SK-N-SH treated with all-trans-retinoic acid at 6 μM for 48 hours (cell line): ENCODE data around the gene FRA10AC1.

ENCODE experiments used
- ATAC-seq: fragments of 200-7000 bp; cut with Tn5 transposase; 3 replicates; pipeline ENCODE4 v1.9.1; 2020; ENCODE audit warnings: mild to moderate bottlenecking, moderate library complexity
- ARNTL ChIP-seq: fragments of 450-650 bp; formaldehyde crosslinking; IDR thresholded peaks from 2 replicates; pipeline ENCODE4 v1.5.0; 2020; ENCODE audit warnings: low read depth, mild to moderate bottlenecking, moderate library complexity, borderline replicate concordance
- BACH2 ChIP-seq: fragments of 250-450 bp; sonication (Bioruptor Pico); IDR thresholded peaks from 2 replicates; pipeline ENCODE4 v1.9.0; 2021; ENCODE audit warnings: mild to moderate bottlenecking, borderline replicate concordance
- CREB5 ChIP-seq: fragments of 250-450 bp; sonication (Bioruptor Pico); IDR thresholded peaks from 2 replicates; pipeline ENCODE4 v1.5.1; 2020; ENCODE audit warnings: low read depth, mild to moderate bottlenecking, moderate library complexity
- CSDC2 ChIP-seq: fragments of 250-450 bp; sonication (Bioruptor Pico); IDR thresholded peaks from 2 replicates; pipeline ENCODE4 v1.5.0; 2020; ENCODE audit warnings: mild to moderate bottlenecking, moderate library complexity
- CSRNP3 ChIP-seq: fragments of 250-450 bp; sonication (Bioruptor Pico); IDR thresholded peaks from 2 replicates; pipeline ENCODE4 v1.5.1; 2021; ENCODE audit warnings: mild to moderate bottlenecking, moderate library complexity
- ESRRG ChIP-seq: fragments of 250-450 bp; sonication (Bioruptor Pico); IDR thresholded peaks from 2 replicates; pipeline ENCODE4 v1.6.1; 2021; ENCODE audit warnings: mild to moderate bottlenecking
- GLIS3 ChIP-seq: fragments of 250-450 bp; sonication (Bioruptor Pico); IDR thresholded peaks from 2 replicates; pipeline ENCODE4 v1.5.0; 2020; ENCODE audit warnings: mild to moderate bottlenecking, moderate library complexity
- ISL1 ChIP-seq: fragments of 250-450 bp; sonication (Bioruptor Pico); IDR thresholded peaks from 2 replicates; pipeline ENCODE4 v2.1.2; 2022; ENCODE audit warnings: mild to moderate bottlenecking, moderate library complexity
- POU6F1 ChIP-seq: fragments of 250-450 bp; sonication (Bioruptor Pico); IDR thresholded peaks from 2 replicates; pipeline ENCODE4 v1.8.0; 2021; ENCODE audit warnings: low read depth, mild to moderate bottlenecking, moderate library complexity, borderline replicate concordance
- PPARA ChIP-seq: fragments of 250-450 bp; sonication (Bioruptor Pico); IDR thresholded peaks from 2 replicates; pipeline ENCODE4 v1.5.0; 2020; ENCODE audit warnings: mild to moderate bottlenecking, borderline replicate concordance
- RARB ChIP-seq: fragments of 250-450 bp; sonication (Bioruptor Pico); IDR thresholded peaks from 2 replicates; pipeline ENCODE4 v1.8.0; 2021; ENCODE audit warnings: mild to moderate bottlenecking, moderate library complexity
- SNAI2 ChIP-seq: fragments of 250-450 bp; sonication (Bioruptor Pico); IDR thresholded peaks from 2 replicates; pipeline ENCODE4 v1.5.0; 2020; ENCODE audit warnings: mild to moderate bottlenecking, moderate library complexity
- TCF4 ChIP-seq: fragments of 250-450 bp; sonication (Bioruptor Pico); IDR thresholded peaks from 2 replicates; pipeline ENCODE4 v1.8.0; 2021; ENCODE audit warnings: mild to moderate bottlenecking, moderate library complexity, borderline replicate concordance
- TOX ChIP-seq: fragments of 250-450 bp; sonication (Bioruptor Pico); IDR thresholded peaks from 2 replicates; pipeline ENCODE4 v1.8.0; 2021; ENCODE audit warnings: mild to moderate bottlenecking, moderate library complexity, borderline replicate concordance
- ZC3H10 ChIP-seq: fragments of 250-450 bp; sonication (Bioruptor Pico); IDR thresholded peaks from 2 replicates; pipeline ENCODE4 v1.5.1; 2021; ENCODE audit warnings: mild to moderate bottlenecking, moderate library complexity
- ZFP3 ChIP-seq: fragments of 250-450 bp; sonication (Bioruptor Pico); IDR thresholded peaks from 2 replicates; pipeline ENCODE4 v1.5.0; 2020; ENCODE audit warnings: mild to moderate bottlenecking, moderate library complexity
- ZFP30 ChIP-seq: fragments of 450-650 bp; formaldehyde crosslinking; IDR thresholded peaks from 2 replicates; pipeline ENCODE4 v1.5.0; 2022; ENCODE audit warnings: mild to moderate bottlenecking, moderate library complexity
- ZNF565 ChIP-seq: fragments of 450-650 bp; formaldehyde crosslinking; conservative IDR thresholded peaks from 2 replicates; pipeline ENCODE4 v1.5.0; 2020; ENCODE audit warnings: low read depth, mild to moderate bottlenecking, moderate library complexity
- ZNF70 ChIP-seq: fragments of 450-650 bp; formaldehyde crosslinking; IDR thresholded peaks from 2 replicates; pipeline ENCODE4 v1.5.0; 2020; ENCODE audit warnings: mild to moderate bottlenecking, moderate library complexity
- ZNF8 ChIP-seq: fragments of 450-650 bp; formaldehyde crosslinking; IDR thresholded peaks from 2 replicates; pipeline ENCODE4 v1.5.0; 2020; ENCODE audit warnings: mild to moderate bottlenecking, moderate library complexity
- TF ChIP-seq, protein P1 (sequence below): fragments of 250-450 bp; sonication (Bioruptor Pico); IDR thresholded peaks from 2 replicates; pipeline ENCODE4 v1.8.0; 2020; ENCODE audit warnings: mild to moderate bottlenecking, moderate library complexity, borderline replicate concordance
- TF ChIP-seq, protein P2 (sequence below): fragments of 250-450 bp; sonication (Bioruptor Pico); IDR thresholded peaks from 2 replicates; pipeline ENCODE4 v1.5.0; 2020; ENCODE audit warnings: mild to moderate bottlenecking, moderate library complexity

Gene FRA10AC1

DNA sequence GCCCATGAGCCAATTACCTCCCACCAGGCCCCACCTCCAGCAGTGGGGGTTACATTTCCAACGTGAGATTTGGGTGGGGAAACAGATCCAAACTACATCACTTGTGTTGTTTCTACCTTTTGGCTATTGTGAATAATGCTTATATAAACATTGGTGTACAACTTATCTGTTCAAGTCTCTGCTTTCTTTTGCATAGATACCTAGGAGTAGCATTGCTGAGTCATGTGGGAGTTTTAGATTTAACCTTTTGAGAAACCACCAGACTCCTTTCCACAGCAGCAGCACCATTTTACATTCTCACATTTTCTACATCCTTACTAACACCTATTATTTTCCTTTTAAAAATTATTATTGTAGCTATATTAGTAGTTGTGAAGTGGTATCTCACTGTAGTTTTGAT, 14.4 kb upstream of the FRA10AC1 start (continued):
- TF ChIP-seq ZNF70 (CRISPR knock-in tag) (no peak), ZFP30 (CRISPR knock-in tag) (no peak), PPARA (CRISPR knock-in tag) (no peak), POU6F1 (no peak), ESRRG (CRISPR knock-in tag) (no peak), RARB (CRISPR knock-in tag) (no peak), ZNF8 (CRISPR knock-in tag) (no peak), CSDC2 (CRISPR knock-in tag) (no peak), ZNF565 (CRISPR knock-in tag) (no peak), TOX (CRISPR knock-in tag) (no peak), SNAI2 (no peak)
- TF ChIP-seq, all 23 proteins: peak for 0

DNA sequence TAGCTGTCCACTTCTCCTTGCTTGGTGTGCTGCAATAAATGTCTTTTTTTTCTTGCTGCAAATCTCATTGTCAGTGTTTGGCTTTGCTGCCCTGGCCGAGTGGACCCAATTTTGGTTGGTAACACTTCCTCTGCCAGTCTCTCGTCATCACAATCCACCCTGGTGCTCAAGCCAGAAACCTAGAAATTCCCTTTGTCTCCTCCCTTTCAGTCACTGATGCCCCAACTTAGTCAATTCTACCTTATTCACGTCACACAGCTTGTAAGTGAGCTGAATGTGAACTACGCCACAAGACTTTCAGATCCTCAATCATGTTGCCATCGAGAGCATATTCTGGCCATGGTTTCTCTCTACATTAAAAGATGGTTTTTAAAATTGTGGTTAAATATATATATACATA, 13.0 kb upstream of the FRA10AC1 start:
- ATAC-seq, result no peak
- TF ChIP-seq ZC3H10 (CRISPR knock-in tag) (no peak), PPARA (CRISPR knock-in tag) (no peak), ZFP30 (CRISPR knock-in tag) (no peak), SNAI2 (no peak), ARNTL (CRISPR knock-in tag) (no peak), BACH2 (CRISPR knock-in tag) (no peak), ZNF565 (CRISPR knock-in tag) (no peak), CSRNP3 (CRISPR knock-in tag) (no peak), RARB (CRISPR knock-in tag) (no peak), POU6F1 (no peak), TCF4 (CRISPR knock-in tag) (no peak), ISL1 (CRISPR knock-in tag) (no peak), GLIS3 (CRISPR knock-in tag) (no peak), ESRRG (CRISPR knock-in tag) (no peak), CSDC2 (CRISPR knock-in tag) (no peak)
- TF ChIP-seq, protein P1, sequence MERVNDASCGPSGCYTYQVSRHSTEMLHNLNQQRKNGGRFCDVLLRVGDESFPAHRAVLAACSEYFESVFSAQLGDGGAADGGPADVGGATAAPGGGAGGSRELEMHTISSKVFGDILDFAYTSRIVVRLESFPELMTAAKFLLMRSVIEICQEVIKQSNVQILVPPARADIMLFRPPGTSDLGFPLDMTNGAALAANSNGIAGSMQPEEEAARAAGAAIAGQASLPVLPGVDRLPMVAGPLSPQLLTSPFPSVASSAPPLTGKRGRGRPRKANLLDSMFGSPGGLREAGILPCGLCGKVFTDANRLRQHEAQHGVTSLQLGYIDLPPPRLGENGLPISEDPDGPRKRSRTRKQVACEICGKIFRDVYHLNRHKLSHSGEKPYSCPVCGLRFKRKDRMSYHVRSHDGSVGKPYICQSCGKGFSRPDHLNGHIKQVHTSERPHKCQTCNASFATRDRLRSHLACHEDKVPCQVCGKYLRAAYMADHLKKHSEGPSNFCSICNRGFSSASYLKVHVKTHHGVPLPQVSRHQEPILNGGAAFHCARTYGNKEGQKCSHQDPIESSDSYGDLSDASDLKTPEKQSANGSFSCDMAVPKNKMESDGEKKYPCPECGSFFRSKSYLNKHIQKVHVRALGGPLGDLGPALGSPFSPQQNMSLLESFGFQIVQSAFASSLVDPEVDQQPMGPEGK (CRISPR knock-in tag), result no peak
- TF ChIP-seq, protein P2, sequence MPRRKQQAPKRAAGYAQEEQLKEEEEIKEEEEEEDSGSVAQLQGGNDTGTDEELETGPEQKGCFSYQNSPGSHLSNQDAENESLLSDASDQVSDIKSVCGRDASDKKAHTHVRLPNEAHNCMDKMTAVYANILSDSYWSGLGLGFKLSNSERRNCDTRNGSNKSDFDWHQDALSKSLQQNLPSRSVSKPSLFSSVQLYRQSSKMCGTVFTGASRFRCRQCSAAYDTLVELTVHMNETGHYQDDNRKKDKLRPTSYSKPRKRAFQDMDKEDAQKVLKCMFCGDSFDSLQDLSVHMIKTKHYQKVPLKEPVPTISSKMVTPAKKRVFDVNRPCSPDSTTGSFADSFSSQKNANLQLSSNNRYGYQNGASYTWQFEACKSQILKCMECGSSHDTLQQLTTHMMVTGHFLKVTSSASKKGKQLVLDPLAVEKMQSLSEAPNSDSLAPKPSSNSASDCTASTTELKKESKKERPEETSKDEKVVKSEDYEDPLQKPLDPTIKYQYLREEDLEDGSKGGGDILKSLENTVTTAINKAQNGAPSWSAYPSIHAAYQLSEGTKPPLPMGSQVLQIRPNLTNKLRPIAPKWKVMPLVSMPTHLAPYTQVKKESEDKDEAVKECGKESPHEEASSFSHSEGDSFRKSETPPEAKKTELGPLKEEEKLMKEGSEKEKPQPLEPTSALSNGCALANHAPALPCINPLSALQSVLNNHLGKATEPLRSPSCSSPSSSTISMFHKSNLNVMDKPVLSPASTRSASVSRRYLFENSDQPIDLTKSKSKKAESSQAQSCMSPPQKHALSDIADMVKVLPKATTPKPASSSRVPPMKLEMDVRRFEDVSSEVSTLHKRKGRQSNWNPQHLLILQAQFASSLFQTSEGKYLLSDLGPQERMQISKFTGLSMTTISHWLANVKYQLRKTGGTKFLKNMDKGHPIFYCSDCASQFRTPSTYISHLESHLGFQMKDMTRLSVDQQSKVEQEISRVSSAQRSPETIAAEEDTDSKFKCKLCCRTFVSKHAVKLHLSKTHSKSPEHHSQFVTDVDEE (CRISPR knock-in tag), result no peak

DNA sequence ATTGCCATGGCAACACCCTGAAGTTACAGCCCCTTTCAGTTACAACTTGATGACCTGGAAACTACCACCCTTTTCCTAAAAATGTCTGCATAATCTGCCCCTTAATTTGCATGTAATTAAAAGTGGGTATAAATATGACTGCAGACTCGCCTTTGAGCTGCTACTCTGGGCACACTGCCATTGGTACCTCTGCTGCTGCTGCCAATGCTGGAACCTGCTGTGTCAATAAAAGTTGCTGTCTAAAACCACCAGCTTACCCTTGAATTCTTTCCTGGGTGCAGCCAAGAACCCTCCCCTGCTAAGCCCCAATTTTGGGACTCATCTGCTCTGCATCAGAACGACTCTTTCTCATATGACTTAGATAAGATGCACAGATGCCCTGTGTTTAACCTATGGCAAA, 10.2 kb upstream of the FRA10AC1 start:
- ATAC-seq, result no peak
- TF ChIP-seq SNAI2 (no peak), CSDC2 (CRISPR knock-in tag) (no peak), ZFP30 (CRISPR knock-in tag) (no peak), ZNF8 (CRISPR knock-in tag) (no peak), GLIS3 (CRISPR knock-in tag) (no peak), CSRNP3 (CRISPR knock-in tag) (no peak), ZC3H10 (CRISPR knock-in tag) (no peak), RARB (CRISPR knock-in tag) (no peak), ZNF565 (CRISPR knock-in tag) (no peak), TOX (CRISPR knock-in tag) (no peak), ZFP3 (CRISPR knock-in tag) (no peak), PPARA (CRISPR knock-in tag) (no peak), ISL1 (CRISPR knock-in tag) (no peak), BACH2 (CRISPR knock-in tag) (no peak), CREB5 (no peak)
- TF ChIP-seq, protein P1 (CRISPR knock-in tag), result no peak
